Activated CD4-positive, alpha-beta T cell treated with anti-CD3 and anti-CD28 coated beads, Interleukin-2, amount 50 U/mL, for 4 hours (primary cell): ENCODE measurements around the gene DNAJB2.

Experiments used
- DNase-seq, 2 experiments: peaks; one replicate each; pipeline ENCODE4 v3.0.0-alpha.2; 2020

DNAJB2 gene

GRCh38 chr2:219261024-219261855, 17.9 kb upstream of the DNAJB2 start:
- DNase-seq: no peak

GRCh38 chr2:219266232-219266631, 12.9 kb upstream of the DNAJB2 start:
- no peak for DNase-seq

DNA sequence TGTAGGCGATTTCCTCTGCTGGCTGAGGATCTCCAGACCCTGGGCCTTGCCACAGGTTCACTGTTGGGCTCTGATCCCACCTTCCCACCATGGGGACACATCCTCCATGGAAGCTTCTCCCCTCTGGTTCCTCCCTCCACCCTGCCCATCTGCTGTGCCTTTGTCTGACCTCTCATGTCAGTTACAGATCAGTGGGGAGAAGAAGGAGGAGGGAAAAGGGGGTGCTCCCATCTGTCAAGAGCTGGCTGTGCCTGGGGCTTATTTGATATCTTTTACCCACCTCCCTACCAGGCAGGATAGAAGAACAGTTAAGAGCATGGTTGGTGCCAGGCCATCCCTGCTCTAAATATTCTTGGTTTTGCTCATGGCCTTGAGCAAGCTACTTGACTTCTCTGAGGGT, 12.3 kb upstream of the DNAJB2 start:
- DNase-seq: no peak

DNA sequence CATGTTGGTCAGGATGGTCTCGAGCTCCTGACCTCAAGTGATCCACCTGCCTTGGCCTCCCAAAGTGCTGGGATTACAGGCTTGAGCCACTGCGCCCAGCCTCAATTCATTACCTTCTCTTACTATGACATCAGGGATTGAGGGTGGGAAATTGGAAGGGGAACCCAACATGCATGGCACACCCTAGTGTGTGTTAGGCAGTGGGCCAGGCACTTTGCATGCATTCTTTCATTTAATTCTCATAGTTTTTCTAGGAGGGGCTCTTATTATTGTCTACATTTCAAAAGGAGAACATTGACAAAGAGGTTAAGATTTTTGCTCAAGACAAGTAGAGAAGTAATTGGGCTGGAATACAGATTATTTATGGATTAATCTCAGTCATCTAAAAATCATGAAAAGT, 10.9 kb upstream of the DNAJB2 start:
- DNase-seq: no peak

DNA sequence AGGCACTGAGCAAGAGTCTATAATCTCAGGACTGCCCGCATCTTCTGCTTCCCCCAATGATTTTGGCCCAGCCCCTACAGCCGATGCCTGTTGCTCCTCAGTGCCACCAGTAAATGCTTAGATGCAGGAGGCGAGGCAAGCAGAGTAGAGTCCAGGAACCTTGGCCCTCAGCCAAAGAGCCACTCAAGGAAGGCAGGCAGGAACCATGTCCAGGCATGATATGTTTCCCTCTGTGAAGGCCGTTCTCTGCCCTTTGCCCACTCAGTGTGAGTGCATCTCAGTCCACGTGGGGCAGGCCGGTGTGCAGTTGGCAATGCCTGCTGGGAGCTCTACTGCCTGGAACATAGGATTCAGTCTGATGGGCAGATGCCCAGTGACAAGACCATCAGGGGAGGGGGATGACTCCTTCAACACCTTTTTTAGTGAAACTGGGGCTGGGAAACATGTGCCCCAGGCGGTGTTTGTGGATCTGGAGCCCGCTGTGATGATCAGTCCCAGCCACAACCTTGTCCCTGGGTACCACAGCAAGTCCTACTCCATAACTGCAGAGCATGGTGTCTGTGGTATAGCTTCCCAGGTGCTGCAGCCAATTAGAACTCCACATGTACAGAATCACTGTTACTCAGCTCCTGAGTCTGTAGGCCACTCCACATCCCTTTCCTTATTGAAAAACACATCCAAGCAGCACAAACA, 9.7 kb upstream of the DNAJB2 start:
- DNase-seq: no peak

- DNase-seq: no peak
These were observed 9.2 kb upstream of the DNAJB2 start for GRCh38 chr2:219270055-219270372.

DNA sequence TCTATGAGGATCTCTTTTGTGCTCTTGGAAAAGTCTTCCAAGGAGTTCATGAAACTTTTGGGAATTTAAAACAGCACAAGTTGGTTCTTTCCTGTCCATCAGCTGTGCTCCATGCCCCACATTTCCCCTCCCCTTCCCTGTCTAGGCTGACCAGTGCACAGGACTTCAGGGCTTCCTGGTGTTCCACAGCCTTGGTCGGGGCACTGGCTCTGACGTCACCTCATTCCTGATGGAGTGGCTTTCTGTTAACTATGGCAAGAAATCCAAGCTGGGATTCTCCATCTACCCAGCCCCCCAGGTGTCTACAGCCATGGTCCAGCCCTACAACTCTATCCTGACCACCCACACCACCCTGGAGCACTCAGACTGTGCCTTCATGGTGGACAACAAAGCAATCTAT, 8.1 kb upstream of the DNAJB2 start:
- DNase-seq: no peak

- DNase-seq: no peak
These were observed 6.8 kb upstream of the DNAJB2 start for GRCh38 chr2:219272356-219272755.

DNA sequence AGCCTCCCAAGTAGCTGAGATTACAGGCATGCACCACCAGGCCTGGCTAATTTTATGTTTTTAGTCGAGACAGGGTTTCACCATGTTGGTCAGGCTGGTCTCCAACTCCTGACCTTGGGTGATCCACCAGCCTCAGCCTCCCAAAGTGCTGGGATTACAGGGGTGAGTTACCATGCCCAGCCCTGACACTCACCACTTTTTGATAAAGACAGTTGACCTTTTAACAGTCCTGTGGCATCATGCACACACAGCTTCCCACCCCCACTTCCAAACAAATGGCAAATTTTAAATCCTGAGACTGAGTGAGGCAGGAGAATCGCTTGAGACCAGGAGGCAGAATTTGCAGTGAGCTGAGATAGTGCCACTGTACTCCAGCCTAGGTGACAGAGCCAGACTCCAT, 6.2 kb upstream of the DNAJB2 start:
- DNase-seq: no peak

GRCh38 chr2:219273937-219274336, 5.2 kb upstream of the DNAJB2 start:
- DNase-seq: no peak

DNA sequence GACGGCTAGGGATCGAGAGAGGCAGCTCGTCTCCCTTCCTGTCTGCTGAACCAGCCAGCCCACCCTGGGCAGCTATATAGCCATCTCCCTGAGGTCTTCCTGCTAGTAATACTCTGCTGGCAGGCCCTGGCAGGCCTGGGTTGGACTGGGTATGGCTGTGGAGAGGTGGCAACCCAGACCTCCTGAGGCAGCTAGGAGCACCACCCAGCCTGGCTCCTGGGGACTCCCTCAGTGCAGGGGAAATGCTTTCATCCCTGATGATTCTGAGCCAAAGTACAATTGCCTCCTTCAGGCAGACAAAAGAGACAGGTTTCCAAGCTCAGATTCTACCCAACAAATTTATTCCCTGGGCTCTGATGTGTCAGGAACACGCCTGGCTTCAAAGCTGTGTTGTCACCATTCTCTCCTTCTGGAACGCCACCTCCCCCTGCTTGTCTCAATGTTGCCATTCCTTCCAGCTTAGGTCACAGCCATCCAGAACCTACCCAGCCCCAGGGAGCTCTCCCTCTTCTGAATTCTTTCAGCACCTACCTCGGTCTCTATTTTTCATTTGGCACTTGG, 4.7 kb upstream of the DNAJB2 start:
- no peak for DNase-seq

DNA sequence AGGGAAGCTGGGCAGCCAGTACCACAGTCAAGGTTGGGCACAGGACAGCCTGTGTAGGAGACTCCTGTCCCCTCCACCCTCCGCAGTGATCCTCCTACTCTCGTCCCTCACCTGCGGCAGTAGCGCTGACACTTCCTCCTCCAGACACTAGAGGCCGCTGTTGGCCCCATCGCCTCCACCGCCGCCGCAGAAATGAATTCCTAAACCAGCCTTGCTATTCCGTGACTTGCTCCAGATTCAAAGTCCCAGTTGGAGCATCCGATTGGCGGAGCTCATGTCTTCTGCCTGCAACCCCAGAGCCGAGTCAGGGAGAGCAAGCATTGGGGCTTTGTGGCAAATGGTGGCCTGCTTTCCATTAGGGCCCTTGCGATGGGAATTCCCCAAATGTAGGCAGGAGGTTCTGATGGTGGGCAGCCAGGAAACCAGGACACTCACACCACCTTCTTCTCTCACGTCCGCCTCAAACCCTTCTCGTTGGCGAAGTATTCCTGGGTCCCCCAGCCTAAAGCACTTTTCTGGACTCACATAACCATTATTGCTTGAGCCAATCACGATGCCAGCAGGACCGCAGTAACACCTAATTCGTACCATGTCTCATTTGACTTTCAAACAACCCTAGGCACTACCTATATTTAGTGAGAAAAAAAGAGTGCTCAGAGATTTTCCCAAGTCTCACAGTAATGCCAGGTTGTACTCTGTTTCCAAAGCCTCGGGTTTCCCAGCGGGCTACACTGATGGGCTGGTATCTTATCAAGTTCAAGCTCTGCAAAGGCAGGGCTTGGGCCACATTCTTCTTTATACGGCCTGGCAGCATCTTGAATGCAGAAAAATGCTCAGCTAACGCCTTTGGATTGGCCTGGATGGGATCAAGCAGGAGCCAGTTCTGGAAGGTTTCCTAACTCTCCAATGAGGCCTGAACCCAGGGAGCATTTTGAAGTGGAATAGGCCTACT, 1.2 kb upstream of the DNAJB2 start:
- peak; percentile 65 to 68 for DNase-seq

DNA sequence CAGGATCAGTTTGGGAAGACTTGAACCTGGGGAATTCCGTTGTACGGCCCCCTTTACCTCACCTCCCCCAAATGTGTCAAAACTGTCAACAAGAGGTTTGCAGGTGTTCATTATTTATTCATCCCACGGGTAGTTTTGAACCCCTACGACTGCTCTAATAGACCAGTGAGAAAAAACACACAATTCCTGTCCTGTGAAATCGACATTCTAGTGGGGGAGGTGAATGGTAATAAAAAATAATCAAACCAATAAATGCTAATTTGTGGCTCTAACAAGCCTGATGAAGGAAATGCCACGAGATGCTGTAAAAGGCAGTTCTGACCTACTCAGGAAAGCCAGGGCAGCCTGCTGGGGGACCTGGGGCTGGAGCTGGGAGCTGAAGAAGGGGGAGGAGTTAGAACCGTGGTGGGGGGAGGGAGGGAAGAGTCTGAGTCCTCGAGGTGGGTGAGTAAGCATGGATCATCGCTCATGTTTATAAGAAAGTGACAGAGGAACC, 463 bp upstream of the DNAJB2 start:
- no peak for DNase-seq

DNA sequence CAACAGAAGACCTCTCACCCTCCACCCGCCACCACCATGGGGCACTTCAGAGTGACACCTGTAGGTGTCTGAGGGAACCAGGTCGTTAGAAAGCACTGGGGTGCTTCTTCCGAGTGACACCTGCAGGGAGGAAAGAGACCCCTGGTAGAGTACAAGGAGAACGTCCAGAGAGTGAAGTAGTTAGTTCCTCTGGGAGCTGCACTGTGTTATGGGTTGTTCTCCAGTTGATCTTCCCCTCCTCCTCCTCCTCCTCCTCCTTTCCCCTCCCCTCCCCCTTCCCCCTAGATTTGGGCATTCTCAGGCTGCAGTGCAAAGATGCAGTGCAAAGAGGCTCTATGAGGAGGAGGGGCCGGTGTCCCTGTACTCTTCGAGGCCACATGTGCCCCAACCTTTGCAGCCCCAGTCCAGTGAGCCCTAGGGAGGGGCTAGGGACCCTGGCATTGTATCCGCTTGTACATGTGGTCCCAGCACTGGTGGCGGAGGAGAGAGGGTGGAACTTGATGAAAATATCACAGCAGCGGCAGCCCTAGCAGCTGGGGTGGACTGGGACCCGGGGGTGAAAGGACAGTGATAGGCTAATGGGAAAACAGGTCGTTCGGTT, 850 bp downstream of the DNAJB2 start:
- DNase-seq: no peak

DNA sequence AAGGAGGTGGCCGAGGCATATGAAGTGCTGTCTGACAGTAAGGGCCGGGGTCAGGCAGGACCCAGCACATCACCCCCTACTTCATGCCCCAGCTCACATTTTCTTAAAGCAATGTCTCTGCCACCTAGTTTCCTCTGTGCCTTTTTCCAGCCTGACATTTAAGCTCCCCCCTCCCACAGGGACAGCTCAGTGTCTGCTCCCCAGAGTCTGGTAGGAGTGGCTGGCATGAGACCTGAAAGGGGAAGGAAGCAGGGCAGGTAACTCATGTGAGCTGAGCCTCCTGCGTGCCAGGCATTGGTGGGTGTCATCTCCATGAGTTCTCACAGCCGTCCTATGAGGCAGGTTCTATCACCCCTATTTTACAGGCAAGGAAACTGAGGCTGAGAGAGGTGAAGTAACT, 1.5 kb downstream of the DNAJB2 start:
- no peak for DNase-seq

DNA sequence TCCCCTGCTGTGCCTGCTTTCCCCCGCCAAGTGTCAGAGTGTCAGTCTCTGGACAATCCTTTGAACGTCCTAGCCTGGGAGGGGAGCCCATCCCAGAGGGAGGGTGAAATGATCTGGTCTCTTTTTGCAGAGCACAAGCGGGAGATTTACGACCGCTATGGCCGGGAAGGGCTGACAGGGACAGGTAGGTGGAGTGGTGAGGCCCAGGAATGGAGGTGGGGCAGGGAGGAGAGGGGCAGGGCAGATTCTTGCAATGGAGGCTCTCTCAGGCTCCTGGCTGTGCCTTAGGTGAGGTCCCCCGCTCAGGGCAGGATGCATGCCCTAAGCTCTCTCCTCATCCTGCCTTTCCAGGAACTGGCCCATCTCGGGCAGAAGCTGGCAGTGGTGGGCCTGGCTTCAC, 2.4 kb downstream of the DNAJB2 start:
- no peak for DNase-seq

GRCh38 chr2:219282375-219282774, 3.2 kb downstream of the DNAJB2 start:
- no peak for DNase-seq

DNA sequence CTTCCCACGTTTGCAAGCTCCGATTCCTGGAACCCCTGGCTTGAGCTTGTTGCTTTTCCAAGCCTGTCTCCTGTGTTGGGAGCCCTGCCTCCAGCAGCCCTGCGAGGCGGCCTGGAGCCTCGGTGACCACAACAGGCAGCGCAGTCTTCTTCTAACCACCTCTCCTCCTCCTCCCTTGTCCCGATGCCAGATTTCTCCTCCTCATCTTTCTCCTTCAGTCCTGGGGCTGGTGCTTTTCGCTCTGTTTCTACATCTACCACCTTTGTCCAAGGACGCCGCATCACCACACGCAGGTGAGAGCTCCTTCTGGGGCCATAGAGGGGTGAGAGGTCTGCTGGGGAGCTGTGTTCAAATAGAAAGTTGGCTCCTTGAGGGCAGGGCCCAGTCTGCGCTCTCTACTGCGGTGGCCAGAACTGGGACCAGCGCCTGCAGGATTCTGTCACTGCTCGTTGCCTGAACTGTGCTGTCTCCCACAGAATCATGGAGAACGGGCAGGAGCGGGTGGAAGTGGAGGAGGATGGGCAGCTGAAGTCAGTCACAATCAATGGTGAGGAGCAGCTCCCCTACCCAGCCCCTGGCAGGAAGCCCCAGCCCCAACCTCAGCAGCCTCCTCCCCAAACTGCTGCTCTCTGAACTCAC, 3.9 kb downstream of the DNAJB2 start:
- DNase-seq: no peak

DNA sequence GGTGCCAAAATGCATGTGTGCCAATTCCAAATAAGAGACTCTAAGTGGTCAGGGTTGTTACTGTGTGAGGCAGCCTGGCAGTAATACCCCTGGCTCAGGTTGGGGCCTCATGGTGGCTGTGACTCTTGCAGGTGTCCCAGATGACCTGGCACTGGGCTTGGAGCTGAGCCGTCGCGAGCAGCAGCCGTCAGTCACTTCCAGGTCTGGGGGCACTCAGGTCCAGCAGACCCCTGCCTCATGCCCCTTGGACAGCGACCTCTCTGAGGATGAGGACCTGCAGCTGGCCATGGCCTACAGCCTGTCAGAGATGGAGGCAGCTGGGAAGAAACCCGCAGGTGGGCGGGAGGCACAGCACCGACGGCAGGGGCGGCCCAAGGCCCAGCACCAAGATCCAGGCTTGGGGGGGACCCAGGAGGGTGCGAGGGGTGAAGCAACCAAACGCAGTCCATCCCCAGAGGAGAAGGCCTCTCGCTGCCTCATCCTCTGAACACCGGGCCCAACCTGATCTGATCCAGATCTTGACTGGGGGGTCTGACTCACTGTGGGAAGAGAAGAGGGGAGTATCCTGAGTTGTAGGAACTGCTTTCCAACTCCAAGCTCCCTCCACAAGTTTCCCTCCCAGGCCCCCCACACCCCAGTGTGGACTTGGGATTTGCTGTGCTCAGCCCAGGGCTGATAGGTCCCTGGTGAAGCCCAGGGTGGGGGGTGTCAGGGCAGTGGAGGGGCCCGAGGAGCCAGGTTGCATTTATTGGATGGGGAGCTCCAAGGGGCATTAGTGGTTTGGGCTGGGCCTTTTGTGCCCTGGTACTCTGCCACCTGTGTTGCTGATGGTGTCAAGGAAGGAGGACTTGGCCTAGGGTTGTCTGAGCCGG, 5.6 kb downstream of the DNAJB2 start:
- DNase-seq: no peak

DNA sequence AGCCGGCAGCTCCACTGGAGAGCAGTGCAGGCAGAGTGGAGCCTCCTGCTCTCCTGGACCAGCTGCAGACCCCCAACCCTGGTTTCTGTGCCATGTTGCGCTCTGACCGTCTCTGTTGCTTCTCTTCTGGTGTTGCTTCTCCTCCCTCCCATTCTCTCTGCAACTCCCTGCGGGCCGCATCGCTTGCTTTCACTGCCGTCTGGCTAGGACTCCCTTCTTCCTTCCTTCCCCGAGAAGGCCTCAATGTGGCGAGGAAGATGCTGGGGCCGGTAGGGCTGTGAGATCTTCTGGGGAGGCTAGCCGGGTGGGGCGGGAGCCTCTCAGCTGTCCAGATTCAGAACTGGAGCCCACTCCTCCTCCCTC, 6.2 kb downstream of the DNAJB2 start:
- DNase-seq: no peak

GRCh38 chr2:219285894-219286425, 6.8 kb downstream of the DNAJB2 start:
- no peak for DNase-seq
